Esophagus muscularis mucosa (tissue), 3 donors: ENCODE data around the gene DCST2.

ENCODE experiments used
- CTCF ChIP-seq, 3 experiments: fragments of 200-600 bp in 2 of 3; fragments of 450-650 bp in 1 of 3; sonication (generic) in 2 of 3; IDR thresholded peaks; one replicate each; pipeline ENCODE4 v1.5.1; 2017 to 2019; ENCODE audit warnings: antibody characterized with exemption in 3 of 3, mild to moderate bottlenecking in 2 of 3, moderate library complexity in 1 of 3
- EP300 ChIP-seq: sonication (generic); formaldehyde crosslinking; IDR thresholded peaks from one replicate; pipeline ENCODE4 v1.6.1; 2017; ENCODE audit warnings: antibody characterized with exemption

- TF ChIP-seq CTCF (IDR thresholded peaks at IDR 0.05) (no peak), EP300 (no peak)
Observed at GRCh38 chr1:155042789-155043188, 9.2 kb upstream of the DCST2 start.
